ENCODE results near the gene SP110.

The SP110 gene

GRCh38 chr2:230172852-230173251, 46.9 kb downstream of the SP110 start:
- no peak for DNase-seq

- DNase-seq = no peak
Observed at GRCh38 chr2:230172156-230172555, 47.6 kb downstream of the SP110 start.

- DNase-seq = no peak
Observed at GRCh38 chr2:230170532-230170931, 49.3 kb downstream of the SP110 start.

- no peak for DNase-seq
Observed at GRCh38 chr2:230166557-230167170, 53.1 kb downstream of the SP110 start.

- no peak for DNase-seq
Observed at GRCh38 chr2:230164139-230164538, 55.6 kb downstream of the SP110 start.

- DNase-seq = no peak
Observed at GRCh38 chr2:230162981-230163380, 56.8 kb downstream of the SP110 start.

GRCh38 chr2:230161184-230161583, 58.6 kb downstream of the SP110 start:
- no peak for DNase-seq

- DNase-seq = peak in 32 of 58 donors; percentile 2 to 42 (median 14)
Observed at GRCh38 chr2:230160112-230160660, 59.6 kb downstream of the SP110 start.

- no peak for DNase-seq
Observed at GRCh38 chr2:230158468-230158867, 61.3 kb downstream of the SP110 start.

GRCh38 chr2:230156782-230157699, 62.7 kb downstream of the SP110 start:
- DNase-seq = no peak

GRCh38 chr2:230155359-230155758, 64.4 kb downstream of the SP110 start:
- DNase-seq = no peak

GRCh38 chr2:230153390-230153976, 66.3 kb downstream of the SP110 start:
- DNase-seq = no peak

GRCh38 chr2:230152334-230152733, 67.5 kb downstream of the SP110 start:
- DNase-seq = no peak

- no peak for DNase-seq
Observed at GRCh38 chr2:230144355-230144754, 75.4 kb downstream of the SP110 start.

GRCh38 chr2:230140667-230141066, 79.1 kb downstream of the SP110 start:
- no peak for DNase-seq

GRCh38 chr2:230137902-230138539, 81.8 kb downstream of the SP110 start:
- no peak for DNase-seq

- no peak for DNase-seq
Observed at GRCh38 chr2:230135130-230135525, 84.7 kb downstream of the SP110 start.

GRCh38 chr2:230134496-230135129, 85.2 kb downstream of the SP110 start:
- no peak for DNase-seq

- no peak for DNase-seq
Observed at GRCh38 chr2:230131366-230131765, 88.4 kb downstream of the SP110 start.

GRCh38 chr2:230130668-230131364, 89.0 kb downstream of the SP110 start:
- peak in 1 of 58 donors; percentile 26 for DNase-seq
